Upper lobe of left lung (tissue), 4 donors: ENCODE results near the gene TLCD3A.

Source experiments
- EP300 ChIP-seq, 4 donors: sonication (generic); formaldehyde crosslinking; IDR thresholded peaks; one replicate each; pipeline ENCODE4 v1.5.1; 2017; ENCODE audit warnings: antibody characterized with exemption in 4 of 4, control low read depth in 2 of 4
- POLR2AphosphoS5 ChIP-seq, 2 donors: sonication (generic); formaldehyde crosslinking; IDR thresholded peaks; one replicate each; pipeline ENCODE4 v1.5.1; 2017; ENCODE audit warnings: antibody characterized with exemption in 2 of 2
- TF ChIP-seq, protein P1 (sequence below), 6 experiments: fragments of 450-650 bp in 4 of 6; fragments of 200-600 bp in 2 of 6; sonication (generic) in 2 of 6; IDR thresholded peaks; one replicate each; pipeline ENCODE4 v1.5.1; 2016 to 2019; ENCODE audit warnings: antibody characterized with exemption in 6 of 6

DNA sequence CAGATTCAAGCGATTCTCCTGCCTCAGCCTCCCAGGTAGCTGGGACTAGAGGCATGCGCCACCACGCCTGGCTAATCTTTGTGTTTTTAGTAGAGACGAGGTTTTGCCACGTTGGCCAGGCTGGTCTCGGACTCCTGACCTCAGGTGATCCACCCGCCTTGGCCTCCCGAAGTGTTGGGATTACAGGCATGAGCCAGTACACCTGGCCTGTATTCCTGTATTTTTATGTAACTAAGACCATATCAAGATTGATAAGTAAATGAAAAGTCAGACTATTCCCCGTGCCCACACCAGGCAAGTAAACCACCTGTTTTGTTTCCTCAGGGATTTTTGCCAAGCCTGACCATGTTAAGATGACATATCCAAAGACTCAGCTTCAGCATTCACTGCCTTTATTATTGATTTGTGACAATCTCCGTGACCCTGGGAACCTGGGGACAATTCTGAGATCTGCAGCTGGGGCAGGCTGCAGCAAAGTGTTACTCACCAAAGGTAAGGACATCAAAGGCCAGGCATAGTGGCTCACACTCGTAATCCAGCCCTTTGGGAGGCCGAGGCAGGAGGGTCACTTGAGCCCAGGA lies 55.3 kb downstream of the TLCD3A start:
- TF ChIP-seq, protein P1, sequence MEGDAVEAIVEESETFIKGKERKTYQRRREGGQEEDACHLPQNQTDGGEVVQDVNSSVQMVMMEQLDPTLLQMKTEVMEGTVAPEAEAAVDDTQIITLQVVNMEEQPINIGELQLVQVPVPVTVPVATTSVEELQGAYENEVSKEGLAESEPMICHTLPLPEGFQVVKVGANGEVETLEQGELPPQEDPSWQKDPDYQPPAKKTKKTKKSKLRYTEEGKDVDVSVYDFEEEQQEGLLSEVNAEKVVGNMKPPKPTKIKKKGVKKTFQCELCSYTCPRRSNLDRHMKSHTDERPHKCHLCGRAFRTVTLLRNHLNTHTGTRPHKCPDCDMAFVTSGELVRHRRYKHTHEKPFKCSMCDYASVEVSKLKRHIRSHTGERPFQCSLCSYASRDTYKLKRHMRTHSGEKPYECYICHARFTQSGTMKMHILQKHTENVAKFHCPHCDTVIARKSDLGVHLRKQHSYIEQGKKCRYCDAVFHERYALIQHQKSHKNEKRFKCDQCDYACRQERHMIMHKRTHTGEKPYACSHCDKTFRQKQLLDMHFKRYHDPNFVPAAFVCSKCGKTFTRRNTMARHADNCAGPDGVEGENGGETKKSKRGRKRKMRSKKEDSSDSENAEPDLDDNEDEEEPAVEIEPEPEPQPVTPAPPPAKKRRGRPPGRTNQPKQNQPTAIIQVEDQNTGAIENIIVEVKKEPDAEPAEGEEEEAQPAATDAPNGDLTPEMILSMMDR (IDR thresholded peaks at IDR 0.05): no peak
- TF ChIP-seq POLR2AphosphoS5 (IDR thresholded peaks at IDR 0.05): no peak
- no peak for TF ChIP-seq EP300 (IDR thresholded peaks at IDR 0.05)
